Activated CD4-positive, alpha-beta T cell treated with anti-CD3 and anti-CD28 coated beads, Interleukin-2, amount 50 U/mL, for 1 hour (primary cell): Measurements from ENCODE around the gene TCP11X2.
"Not testable (repeated sequence)": the region's sequence is repeated elsewhere in the genome, so short reads cannot be mapped to it uniquely, and the experiment has no call there.

Source experiments
- DNase-seq: peaks from one replicate; pipeline ENCODE4 v3.0.0-alpha.2; 2020

Gene TCP11X2

DNA sequence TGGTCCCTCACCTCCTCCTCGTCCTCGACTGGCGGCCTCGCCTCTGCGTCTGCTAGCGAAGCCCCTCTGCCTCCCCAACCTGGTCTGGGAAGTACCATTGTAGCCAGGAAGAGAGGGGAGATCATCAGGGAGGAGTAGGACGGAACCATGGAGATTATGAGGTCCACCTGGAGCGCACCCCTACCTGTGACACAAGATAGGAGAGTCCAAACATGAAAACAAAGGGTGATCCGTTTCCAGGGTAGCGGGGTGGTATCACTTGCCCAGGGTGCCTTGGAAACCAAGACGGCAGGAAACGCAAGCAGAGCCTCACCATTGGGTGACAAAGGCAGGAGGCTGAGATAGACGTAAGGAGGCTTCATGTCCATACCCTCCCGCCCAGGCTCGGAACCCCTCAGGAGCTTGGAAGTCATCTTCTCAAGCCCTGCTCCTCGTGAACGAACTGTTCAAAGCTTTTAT lies at the start of gene TCP11X2:
TSS of gene TCP11X2 (minus strand) at position 51 of the 459 bp plus-strand sequence.
- DNase-seq: not testable (repeated sequence)

DNA sequence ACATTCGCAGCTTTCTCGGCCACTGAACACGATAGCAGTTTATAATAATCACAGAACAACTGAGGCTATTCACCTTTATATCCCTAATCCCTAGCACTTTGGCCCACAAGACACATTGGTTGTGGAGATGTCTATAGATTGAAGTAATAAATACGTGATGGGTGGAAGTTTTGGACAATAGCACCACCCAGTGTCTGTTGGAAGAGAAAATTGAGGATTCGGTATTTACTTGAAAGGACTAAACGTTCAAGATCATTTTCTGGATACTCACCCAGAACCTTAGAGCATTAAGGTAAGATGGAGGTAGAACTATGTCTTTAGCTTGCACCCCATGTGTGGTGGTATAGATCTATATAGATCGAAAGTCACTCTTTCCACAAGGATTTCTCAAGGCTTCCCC lies 45.7 kb upstream of the TCP11X2 start:
- DNase-seq: no peak

DNA sequence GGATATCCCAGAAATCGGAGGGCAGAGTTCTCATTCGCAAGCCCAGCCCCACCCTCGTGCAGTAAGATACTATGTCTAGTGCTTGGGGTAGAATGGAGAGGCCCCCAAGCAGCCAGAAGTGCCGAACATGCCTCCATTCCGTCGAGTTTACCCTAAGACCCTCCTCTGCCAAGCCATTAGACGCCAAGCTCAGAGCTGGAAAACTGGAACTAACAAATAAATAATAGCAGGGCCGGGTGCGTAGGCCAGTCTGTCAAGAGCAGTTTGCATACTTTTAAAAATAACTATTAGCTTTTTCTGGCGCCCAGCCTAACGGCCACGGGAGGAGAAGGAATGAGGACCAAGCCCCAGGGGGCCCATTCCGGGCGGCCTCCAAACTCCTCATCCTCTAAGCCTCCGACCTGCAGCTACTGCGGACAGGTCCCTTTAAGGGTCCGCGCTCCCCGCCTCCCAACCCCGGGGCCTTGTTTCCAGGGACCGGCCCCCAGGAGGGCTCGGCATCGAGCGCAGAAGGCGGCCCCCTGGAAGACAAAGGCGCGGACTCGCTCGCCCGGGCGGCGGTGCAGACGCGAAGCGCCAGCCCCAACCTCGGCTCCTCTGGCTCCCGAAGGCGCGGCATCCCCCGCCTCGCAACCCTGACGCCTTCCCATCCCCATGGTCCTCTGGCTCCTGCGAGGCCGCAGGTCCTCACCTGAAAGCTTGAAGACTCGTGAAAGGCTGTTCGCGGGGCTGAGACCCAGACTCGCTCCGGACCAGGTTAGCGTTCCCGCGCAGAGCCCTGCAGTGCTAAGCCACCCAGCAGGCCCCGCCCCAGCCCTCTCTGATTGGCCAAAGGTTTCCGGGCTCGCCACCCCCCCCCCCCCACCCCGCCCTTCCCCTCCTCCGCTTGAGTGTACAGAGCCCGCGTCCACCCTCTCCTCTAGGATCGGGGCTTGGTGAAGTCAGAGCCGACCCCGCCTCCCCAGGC lies 44.6 kb upstream of the TCP11X2 start, which contains the start of gene TMSB15A:
TSS of gene TMSB15A (minus strand) at position 765 of the 967 bp plus-strand sequence.
- peak; percentile 49 for DNase-seq

DNA sequence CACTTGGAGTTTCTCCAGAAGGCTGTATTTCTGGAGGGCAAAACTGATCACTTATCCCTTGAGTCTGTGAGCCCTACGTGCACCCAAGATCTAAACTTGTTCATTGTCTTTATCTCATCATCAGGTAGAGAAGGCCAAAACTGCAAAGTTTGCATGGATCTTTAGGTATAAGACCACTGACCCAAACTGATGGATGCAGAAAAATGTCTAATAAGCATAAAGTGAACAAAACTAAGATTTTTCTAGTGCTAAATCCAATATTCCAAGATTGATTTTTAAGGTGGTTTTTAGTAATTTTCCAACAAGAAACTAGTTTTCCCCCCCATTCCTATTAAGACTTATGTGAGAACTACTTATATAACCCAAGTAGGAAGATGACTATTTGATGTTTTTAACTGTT lies 42.9 kb upstream of the TCP11X2 start:
- DNase-seq: no peak

DNA sequence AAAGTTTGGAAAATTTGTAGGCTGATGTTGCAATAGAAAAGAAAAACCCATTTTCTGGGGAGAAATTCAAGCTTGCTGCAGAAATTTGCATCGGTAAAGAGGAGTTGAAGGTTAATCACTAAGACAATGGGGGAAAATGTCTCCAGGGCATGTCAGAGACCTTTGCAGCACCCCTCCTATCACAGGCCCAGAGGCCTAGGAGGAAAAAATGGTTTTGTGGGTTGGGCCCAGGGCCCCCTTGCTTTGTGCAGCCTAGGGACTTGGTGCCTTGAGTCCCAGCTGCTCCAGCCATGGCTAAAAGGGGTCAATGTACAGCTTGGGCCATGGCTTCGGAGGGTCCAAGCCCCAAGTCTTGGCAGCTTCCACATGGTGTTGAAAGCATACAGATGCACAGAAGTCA lies 27.1 kb upstream of the TCP11X2 start:
- no peak for DNase-seq

DNA sequence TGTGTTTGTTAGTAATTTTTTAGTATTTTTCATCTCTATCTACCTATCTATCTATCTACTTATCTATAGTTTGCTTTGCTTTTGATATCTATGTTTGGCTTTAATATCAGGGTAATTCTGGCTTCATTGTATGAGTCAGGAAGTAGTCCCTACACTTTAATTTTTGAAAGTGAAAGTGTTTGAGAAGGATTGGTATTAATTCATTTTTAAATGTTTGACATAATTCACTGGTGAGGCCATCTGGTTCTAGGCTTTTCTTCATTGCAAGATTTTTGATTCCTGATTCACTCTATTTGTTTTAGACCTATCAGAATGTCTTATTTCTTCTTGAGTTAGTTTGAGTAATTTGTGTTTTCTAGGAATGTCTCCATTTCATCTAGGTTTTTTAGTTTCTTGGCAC lies 20.2 kb upstream of the TCP11X2 start:
- no peak for DNase-seq

DNA sequence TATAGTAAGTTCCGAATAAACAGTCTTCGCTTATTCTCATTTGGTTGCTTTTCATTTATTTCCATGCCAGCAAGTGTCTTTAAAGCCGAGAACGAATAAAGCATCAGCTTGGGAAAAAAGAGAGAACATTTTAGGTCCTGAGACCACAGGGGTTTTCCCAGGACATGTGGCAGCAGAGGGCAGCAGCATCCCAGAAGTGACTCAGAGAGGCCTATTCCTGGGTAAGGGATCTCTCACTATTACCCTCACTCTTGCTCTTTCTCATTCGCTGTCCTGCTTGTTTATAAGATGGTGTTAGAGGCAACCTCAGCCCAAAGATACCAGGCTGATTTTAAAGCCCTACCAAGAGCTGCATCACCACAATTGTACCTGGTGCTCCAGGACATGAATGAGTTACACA lies 7.2 kb upstream of the TCP11X2 start:
- not testable (repeated sequence) for DNase-seq

DNA sequence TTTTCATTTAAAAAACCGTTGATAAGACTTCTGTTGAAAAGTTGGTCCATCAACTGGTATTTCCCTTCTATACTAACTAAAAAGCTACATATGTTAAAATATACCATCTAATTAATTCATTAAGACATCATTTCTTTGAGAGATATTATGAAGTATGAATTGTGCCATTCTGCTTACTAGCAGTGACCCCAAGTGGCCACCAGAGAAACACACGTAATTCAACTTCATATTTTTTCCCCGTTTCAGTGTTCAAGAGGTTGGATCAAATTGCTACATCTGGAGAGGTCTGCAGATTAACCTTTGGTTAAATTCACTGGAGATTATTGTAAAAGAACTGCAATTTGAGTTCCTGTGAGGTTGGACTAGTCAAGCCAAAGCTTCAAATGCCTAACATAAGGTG lies 1.4 kb downstream of the TCP11X2 start:
- DNase-seq: not testable (repeated sequence)

DNA sequence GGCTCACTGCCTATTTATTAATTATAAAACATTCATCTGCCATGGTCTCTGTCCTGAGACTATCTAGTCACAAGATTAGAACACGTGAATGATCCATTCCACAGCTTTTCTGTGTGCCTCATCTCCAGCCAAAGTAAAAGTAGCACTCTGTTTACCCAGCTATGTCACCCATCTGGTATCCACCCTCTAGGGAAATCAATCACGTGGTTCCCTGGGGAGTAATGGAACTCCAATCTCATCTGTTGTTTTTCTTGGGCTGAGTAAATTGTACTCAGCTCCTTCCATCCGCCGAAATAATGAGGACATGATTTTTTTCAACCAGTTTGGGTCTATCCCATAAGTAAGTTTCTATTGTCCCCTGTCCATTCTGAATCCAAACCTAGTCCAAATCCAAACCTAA lies 13.0 kb downstream of the TCP11X2 start:
- not testable (repeated sequence) for DNase-seq

DNA sequence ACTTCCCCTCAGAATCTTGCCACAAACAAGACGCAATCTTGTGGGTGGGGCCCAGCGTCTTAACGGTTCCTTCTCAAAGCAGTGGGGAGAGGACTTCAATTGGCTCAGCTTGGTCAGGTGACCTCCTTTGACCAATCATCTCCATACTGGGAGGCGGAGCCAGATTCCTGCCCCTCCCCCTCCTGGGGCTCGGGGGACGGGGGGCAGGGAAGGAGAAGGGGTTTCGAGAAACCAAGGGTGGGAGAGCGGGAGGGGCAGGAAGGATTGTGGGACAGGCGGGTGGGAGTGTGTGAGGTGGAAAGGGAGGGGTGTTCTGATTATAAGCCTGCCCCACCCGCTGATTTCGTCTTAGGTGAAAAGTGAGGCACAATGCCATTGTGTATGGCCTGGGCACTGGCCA lies 31.7 kb downstream of the TCP11X2 start, which contains the start of gene NXF2B:
TSS of gene NXF2B (minus strand) at position 101 of the 400 bp plus-strand sequence. CDS start 59,972 bp downstream, outside the sequence.
- not testable (repeated sequence) for DNase-seq

DNA sequence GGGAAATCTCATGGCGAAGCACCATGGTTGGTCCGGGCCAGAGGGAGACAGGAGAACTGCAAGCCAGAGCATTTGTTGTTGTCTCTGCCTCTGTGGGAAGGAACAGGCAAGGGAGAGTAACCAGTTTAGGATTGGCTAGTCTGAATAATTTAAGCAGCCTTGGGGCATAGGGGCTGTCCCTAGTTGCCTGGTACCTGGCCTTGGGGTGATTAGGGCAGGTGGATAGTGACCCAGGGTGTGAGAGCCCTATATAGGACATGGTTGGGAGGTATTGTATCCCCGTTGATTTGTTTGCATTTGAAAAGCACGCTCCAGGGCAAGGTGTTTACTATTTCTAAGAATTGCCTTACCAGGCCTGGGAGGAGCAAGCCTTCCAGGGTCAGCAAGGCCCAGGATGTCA lies 57.1 kb downstream of the TCP11X2 start:
- not testable (repeated sequence) for DNase-seq
